Activated naive CD4-positive, alpha-beta T cell treated with anti-CD3 and anti-CD28 coated beads for 36 hours (primary cell): ENCODE measurements around the gene EBP. TPM values are rescaled to one million over a fixed set of nuclear protein-coding genes. Genes with fewer than 3 reads are reported as not detected.
"Not testable (repeated sequence)": the region's sequence is repeated elsewhere in the genome, so short reads cannot be mapped to it uniquely, and the experiment has no call there.

Experiments
- CTCF ChIA-PET: fragments of 350-600 bp; sonication (Branson Sonifier 250); formaldehyde crosslinking; loops from one replicate; lab custom pipeline; 2021; ENCODE audit warnings: antibody characterized with exemption; lab: Charles Lee
- DNase-seq: peaks from one replicate; pipeline ENCODE4 v3.0.0-alpha.2; 2020
- H3K27ac Mint-ChIP-seq: one replicate; pipeline ENCODE4 v1.8.0; 2021; ENCODE audit warnings: mild to moderate bottlenecking, mixed read lengths
- H3K27me3 Mint-ChIP-seq: one replicate; pipeline ENCODE4 v1.8.0; 2021; ENCODE audit warnings: low read depth, mixed read lengths
- H3K36me3 Mint-ChIP-seq: one replicate; pipeline ENCODE4 v1.8.0; 2021; ENCODE audit warnings: low read depth, mixed read lengths
- H3K4me1 Mint-ChIP-seq: one replicate; pipeline ENCODE4 v1.8.0; 2021; ENCODE audit warnings: low read depth, mixed read lengths
- H3K4me3 Mint-ChIP-seq: one replicate; pipeline ENCODE4 v1.8.0; 2021; ENCODE audit warnings: mild to moderate bottlenecking, moderate library complexity, mixed read lengths
- H3K9me3 Mint-ChIP-seq: one replicate; pipeline ENCODE4 v1.8.0; 2021; ENCODE audit warnings: mixed read lengths
- intact Hi-C: fragments of 100-400 bp; cut with micrococcal nuclease; formaldehyde crosslinking; loops from one replicate; pipeline ENCODE4 v1.15.1; 2023
- total RNA-seq, 2 experiments: library from RNA; stranded (reverse); gene quantifications; one replicate each; pipeline ENCODE4 v1.2.3, GENCODE V29; 2021

Gene EBP
- total RNA-seq, 2 experiments from 2014 or later, result 118 to 123 TPM

GRCh38 chrX:48514868-48515460 is 6.6 kb upstream of the EBP start:
- Mint-ChIP-seq H3K27me3 (no peaks in the 10 kb centered on the region), H3K4me3 (no peak overlapping the region), H3K4me1 (peaks cover 8% of the 10 kb centered on the region), H3K27ac (no peak overlapping the region), H3K9me3 (no peaks in the 10 kb centered on the region), H3K36me3 (no peaks in the 10 kb centered on the region)
- intact Hi-C loops, result loop anchor here (5.0 kb wide), 1 partner anchor 433 kb away; no protein-coding TSS in a partner anchor
- CTCF ChIA-PET, result no interaction called here
- DNase-seq, result no peak

- CTCF ChIA-PET, result no interaction called here
- intact Hi-C loops, result no loop called here
- Mint-ChIP-seq H3K27ac (no peak overlapping the region), H3K4me3 (no peak overlapping the region), H3K9me3 (no peaks in the 10 kb centered on the region), H3K4me1 (peaks cover 14% of the 10 kb centered on the region), H3K36me3 (no peaks in the 10 kb centered on the region), H3K27me3 (no peaks in the 10 kb centered on the region)
- no peak for DNase-seq
Measured at GRCh38 chrX:48515842-48516241, 5.8 kb upstream of the EBP start.

- Mint-ChIP-seq H3K36me3 (no peaks in the 10 kb centered on the region), H3K4me3 (no peak overlapping the region), H3K27ac (no peak overlapping the region), H3K4me1 (peaks cover 19% of the 10 kb centered on the region), H3K27me3 (no peaks in the 10 kb centered on the region), H3K9me3 (no peaks in the 10 kb centered on the region)
- intact Hi-C loops, result no loop called here
- CTCF ChIA-PET, result no interaction called here
- DNase-seq, result no peak
Measured at GRCh38 chrX:48516285-48516684, 5.3 kb upstream of the EBP start.

- Mint-ChIP-seq H3K36me3 (no peaks in the 10 kb centered on the region), H3K27ac (no peak overlapping the region), H3K4me1 (peaks cover 19% of the 10 kb centered on the region), H3K27me3 (no peaks in the 10 kb centered on the region), H3K9me3 (no peaks in the 10 kb centered on the region), H3K4me3 (no peak overlapping the region)
- CTCF ChIA-PET, result no interaction called here
- intact Hi-C loops, result no loop called here
- DNase-seq, result no peak
Measured at GRCh38 chrX:48516987-48517386, 4.6 kb upstream of the EBP start.

- H3K4me3 Mint-ChIP-seq, H3K27me3 Mint-ChIP-seq, intact Hi-C loops, H3K36me3 Mint-ChIP-seq, DNase-seq, H3K9me3 Mint-ChIP-seq, CTCF ChIA-PET: not testable (repeated sequence)
- Mint-ChIP-seq H3K4me1 (peaks cover 23% of the 10 kb centered on the region), H3K27ac (peak overlapping the region; percentile 98)
Measured at GRCh38 chrX:48519481-48519880, 2.1 kb upstream of the EBP start.

- Mint-ChIP-seq H3K4me1 (peaks cover 23% of the 10 kb centered on the region), H3K36me3 (peaks cover 4% of the 10 kb centered on the region), H3K27me3 (no peaks in the 10 kb centered on the region), H3K9me3 (no peaks in the 10 kb centered on the region), H3K4me3 (peak overlapping the region; percentile 90), H3K27ac (peak overlapping the region; percentile 98)
- DNase-seq, result peak; percentile 48
- intact Hi-C loops, result no loop called here
- CTCF ChIA-PET, result no interaction called here
Measured at GRCh38 chrX:48520455-48520854, 1.2 kb upstream of the EBP start.

GRCh38 chrX:48520976-48521352 is 644 bp upstream of the EBP start:
- Mint-ChIP-seq H3K27me3 (no peaks in the 10 kb centered on the region), H3K9me3 (no peaks in the 10 kb centered on the region), H3K4me3 (peak overlapping the region; percentile 90), H3K36me3 (peaks cover 4% of the 10 kb centered on the region), H3K27ac (peak overlapping the region; percentile 98), H3K4me1 (peaks cover 23% of the 10 kb centered on the region)
- CTCF ChIA-PET, result no interaction called here
- intact Hi-C loops, result loop anchor here (1.0 kb wide), 6 partner anchors 13 to 76 kb away; partner anchors contain the start of genes PORCN, RBM3, TBC1D25 and WDR13
- peak; percentile 47 for DNase-seq

- CTCF ChIA-PET, result interaction anchor here (1.0 kb wide), 1 partner anchor 49 kb away, joined by 3 read pairs; no protein-coding TSS in a partner anchor
- Mint-ChIP-seq H3K9me3 (no peaks in the 10 kb centered on the region), H3K4me3 (peak overlapping the region; percentile 90), H3K4me1 (peaks cover 26% of the 10 kb centered on the region), H3K36me3 (peaks cover 9% of the 10 kb centered on the region), H3K27ac (peak overlapping the region; percentile 98), H3K27me3 (no peaks in the 10 kb centered on the region)
- intact Hi-C loops, result no loop called here
- no peak for DNase-seq
Measured at GRCh38 chrX:48522291-48522690, 683 bp downstream of the EBP start.

GRCh38 chrX:48523682-48524081 is 2.1 kb downstream of the EBP start:
- Mint-ChIP-seq H3K4me1 (peaks cover 26% of the 10 kb centered on the region), H3K9me3 (no peaks in the 10 kb centered on the region), H3K27me3 (no peaks in the 10 kb centered on the region), H3K36me3 (peaks cover 14% of the 10 kb centered on the region), H3K27ac (no peak overlapping the region), H3K4me3 (peak overlapping the region; percentile 47)
- DNase-seq, result no peak
- intact Hi-C loops, result no loop called here
- CTCF ChIA-PET, result no interaction called here

GRCh38 chrX:48525853-48526252 is 4.2 kb downstream of the EBP start:
- H3K9me3 Mint-ChIP-seq, H3K4me3 Mint-ChIP-seq, H3K27me3 Mint-ChIP-seq, DNase-seq, H3K27ac Mint-ChIP-seq, intact Hi-C loops: not testable (repeated sequence)
- Mint-ChIP-seq H3K4me1 (peaks cover 11% of the 10 kb centered on the region), H3K36me3 (peaks cover 16% of the 10 kb centered on the region)
- CTCF ChIA-PET, result interaction anchor here (0.7 kb wide), 1 partner anchor 14 kb away, joined by 3 read pairs; the partner anchor contains the start of gene TBC1D25

- Mint-ChIP-seq H3K36me3 (peaks cover 14% of the 10 kb centered on the region), H3K4me3 (no peak overlapping the region), H3K9me3 (no peaks in the 10 kb centered on the region), H3K4me1 (peaks cover 11% of the 10 kb centered on the region), H3K27me3 (no peaks in the 10 kb centered on the region), H3K27ac (no peak overlapping the region)
- no peak for DNase-seq
- CTCF ChIA-PET, result no interaction called here
- intact Hi-C loops, result no loop called here
Measured at GRCh38 chrX:48530736-48531135, 9.1 kb downstream of the EBP start.

GRCh38 chrX:48531358-48531959 is 9.9 kb downstream of the EBP start:
- H3K4me3 Mint-ChIP-seq, result no peak overlapping the region
- no peak for DNase-seq

GRCh38 chrX:48532161-48532560 is 10.6 kb downstream of the EBP start:
- intact Hi-C loops, result no loop called here
- Mint-ChIP-seq H3K27ac (peak overlapping the region; percentile 68), H3K36me3 (peaks cover 8% of the 10 kb centered on the region), H3K4me1 (peaks cover 8% of the 10 kb centered on the region), H3K4me3 (no peak overlapping the region), H3K27me3 (no peaks in the 10 kb centered on the region), H3K9me3 (no peaks in the 10 kb centered on the region)
- DNase-seq, result no peak
- CTCF ChIA-PET, result no interaction called here

More at GRCh38 chrX:48531358-48531959, 9.9 kb downstream of the EBP start:
- intact Hi-C loops, result no loop called here
- CTCF ChIA-PET, result interaction anchor here (0.6 kb wide), 1 partner anchor 62 kb away, joined by 3 read pairs; no protein-coding TSS in a partner anchor
- H3K27me3 Mint-ChIP-seq, result no peaks in the 10 kb centered on the region
- peaks cover 13% of the 10 kb centered on the region for H3K36me3 Mint-ChIP-seq
- H3K4me1 Mint-ChIP-seq, result peaks cover 10% of the 10 kb centered on the region
- H3K27ac Mint-ChIP-seq, result peak overlapping the region; percentile 68
- no peaks in the 10 kb centered on the region for H3K9me3 Mint-ChIP-seq
